GM19438 (cell line): Measurements from ENCODE around the gene AAMDC.
"Not testable (repeated sequence)": the region's sequence is repeated elsewhere in the genome, so short reads cannot be mapped to it uniquely, and the experiment has no call there.

ENCODE experiments used
- ATAC-seq: cut with Tn5 transposase; IDR thresholded peaks from one replicate; pipeline ENCODE4 v1.9.1; 2021; ENCODE audit warnings: low read depth; ENCODE audit not compliant: unreplicated experiment

AAMDC gene

DNA sequence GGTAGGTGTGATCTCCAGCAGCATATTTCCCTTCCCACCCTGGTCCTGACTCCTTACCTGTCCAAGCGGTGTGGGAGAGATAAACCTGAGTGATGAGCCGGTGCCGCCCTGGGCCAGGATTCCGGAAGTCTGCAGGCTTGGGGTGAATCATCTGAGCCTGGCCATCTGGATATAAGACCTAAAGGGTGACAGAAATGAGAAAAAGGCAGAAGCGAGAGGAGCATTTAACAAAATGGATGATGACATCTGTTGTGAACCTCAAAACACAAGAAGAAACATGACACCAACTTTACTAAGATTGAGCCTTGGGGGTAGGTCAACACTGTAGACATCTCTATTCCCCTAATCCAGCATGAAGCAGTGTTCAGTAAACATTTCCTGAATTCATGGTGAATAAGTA is 62.8 kb downstream of the AAMDC start:
- no peak for ATAC-seq

DNA sequence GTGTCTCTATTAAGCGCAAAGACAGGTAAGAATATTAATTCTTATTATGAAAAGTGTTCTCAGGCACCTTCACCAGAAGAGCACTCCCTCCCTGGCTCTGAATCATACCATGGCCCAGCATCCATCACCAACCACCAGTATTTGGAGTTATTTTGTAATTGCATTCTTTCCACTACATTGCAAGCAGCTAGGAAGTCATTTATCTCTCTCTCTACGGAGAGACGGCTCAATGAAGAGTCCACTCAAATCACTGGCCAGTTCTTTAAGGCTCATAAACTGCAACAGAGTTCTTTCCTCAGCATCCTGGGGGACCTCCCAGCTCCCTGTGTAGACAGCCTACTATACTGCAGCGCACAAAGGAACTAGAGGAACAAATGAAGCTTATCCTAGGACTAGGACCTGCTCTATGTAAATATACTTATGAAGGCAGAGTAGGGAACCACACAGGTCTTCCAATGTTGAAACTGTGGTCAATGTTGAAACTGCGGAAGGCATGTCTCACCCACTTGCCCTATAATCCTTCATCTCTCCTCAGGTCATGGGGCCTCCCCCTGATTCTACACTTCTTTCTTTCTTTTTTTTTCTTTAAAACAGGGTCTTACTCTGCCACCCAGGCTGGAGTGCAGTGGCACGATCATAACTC is 63.4 kb downstream of the AAMDC start:
- no peak for ATAC-seq

DNA sequence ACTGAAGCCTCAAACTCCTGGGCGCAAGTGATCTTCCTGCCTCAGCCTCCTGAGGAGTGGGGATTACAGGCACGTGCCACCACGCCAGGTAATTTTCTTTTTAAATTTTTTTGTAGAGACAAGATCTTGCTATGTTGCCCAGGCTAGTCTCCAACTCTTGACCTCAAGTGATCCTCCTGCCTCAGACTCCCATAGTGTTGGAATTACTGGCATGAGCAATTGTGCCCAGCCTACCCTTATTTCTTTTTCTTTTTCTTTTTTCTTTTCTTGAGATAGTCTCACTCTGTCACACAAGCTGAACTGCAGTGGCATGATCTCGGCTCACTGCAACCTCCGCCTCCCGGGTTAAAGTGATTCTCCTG is 63.9 kb downstream of the AAMDC start:
- ATAC-seq = no peak

DNA sequence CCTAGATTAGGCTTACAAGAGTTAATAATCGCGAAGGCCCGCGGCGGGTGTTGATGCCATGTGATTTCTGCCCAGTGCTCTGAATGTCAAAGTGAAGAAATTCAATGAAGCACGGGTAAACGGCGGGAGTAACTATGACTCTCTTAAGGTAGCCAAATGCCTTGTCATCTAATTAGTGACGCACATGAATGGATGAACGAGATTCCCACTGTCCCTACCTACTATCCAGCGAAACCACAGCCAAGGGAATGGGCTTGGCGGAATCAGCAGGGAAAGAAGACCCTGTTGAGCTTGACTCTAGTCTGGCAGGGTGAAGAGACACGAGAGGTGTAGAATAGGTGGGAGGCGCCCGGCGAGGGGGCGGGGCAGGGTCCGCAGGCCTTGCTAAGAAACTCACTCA is 65.5 kb downstream of the AAMDC start:
- no peak for ATAC-seq

DNA sequence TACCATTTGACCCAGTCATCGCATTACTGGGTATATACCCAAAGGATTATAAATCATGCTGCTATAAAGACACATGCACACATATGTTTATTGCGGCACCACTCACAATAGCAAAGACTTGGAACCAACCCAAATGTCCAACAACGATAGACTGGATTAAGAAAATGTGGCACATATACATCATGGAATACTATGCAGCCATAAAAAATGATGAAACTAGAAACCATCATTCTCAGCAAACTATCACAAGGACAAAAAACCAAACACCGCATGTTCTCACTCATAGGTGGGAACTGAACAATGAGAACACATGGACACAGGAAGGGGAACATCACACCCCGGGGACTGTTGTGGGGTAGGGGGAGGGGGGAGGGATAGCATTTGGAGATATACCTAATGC is 68.1 kb downstream of the AAMDC start:
- ATAC-seq = not testable (repeated sequence)

DNA sequence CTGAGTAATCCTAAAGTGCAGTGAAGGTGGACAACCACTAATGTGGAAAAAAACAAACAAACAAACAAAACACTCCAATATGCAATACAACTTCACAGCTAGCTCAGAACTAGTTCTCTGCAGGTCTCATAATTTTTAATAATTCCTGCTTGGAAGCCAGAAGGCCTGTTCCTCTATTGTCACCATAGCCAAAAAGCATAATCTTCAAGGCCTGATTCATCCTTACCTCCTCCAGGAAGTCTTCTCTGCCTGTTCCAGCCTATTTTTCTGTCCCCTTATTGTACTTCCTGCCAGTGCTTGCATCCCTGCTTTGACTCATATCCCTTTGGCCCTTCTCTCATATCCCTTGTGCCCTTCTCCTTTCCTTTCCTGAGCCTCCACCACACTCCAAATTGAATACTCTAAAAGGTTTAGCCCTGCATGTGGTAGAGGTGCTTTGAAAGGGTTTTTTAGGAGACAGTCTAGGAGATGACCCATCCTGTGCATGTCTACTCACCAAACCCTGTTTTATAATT is 69.2 kb downstream of the AAMDC start:
- not testable (repeated sequence) for ATAC-seq

DNA sequence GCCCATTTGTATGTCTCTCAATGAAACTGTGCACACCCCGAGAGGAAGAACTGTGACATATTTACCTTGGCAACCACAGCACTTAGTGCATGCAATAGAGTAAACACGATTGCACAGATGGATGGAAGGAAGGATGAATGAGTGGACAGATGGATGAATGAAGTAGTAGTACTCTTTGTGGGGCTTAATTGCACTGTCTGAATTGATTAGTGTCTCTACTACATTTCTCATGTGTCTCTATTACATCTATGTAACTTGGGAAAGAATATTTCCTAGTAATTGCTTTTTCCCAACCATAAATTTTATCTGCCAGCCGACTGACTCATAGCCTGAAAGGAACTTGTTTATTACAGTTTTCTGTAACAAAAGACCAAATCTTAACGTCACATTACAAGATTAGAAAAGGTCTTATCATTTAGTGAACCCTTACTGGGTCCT is 69.7 kb downstream of the AAMDC start:
- not testable (repeated sequence) for ATAC-seq

DNA sequence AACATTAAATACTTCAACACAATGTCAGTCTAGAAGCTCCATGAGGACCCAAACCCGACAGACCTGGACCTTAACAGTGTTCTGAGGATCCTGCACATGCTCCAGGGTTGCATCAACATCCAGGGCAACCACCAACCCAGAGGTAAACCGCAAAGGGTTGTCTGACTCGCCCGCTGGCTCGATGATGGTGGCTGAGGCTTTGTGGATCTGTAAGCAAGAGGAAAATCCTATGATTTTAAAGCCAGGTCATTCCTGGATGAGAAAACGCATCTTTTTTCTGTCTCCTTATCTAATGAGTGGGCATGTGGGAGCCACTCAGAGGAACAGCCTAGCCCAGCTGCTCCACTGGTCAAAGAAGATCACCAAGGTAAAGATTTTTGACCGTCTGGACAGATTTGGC is 70.3 kb downstream of the AAMDC start:
- ATAC-seq = not testable (repeated sequence)

DNA sequence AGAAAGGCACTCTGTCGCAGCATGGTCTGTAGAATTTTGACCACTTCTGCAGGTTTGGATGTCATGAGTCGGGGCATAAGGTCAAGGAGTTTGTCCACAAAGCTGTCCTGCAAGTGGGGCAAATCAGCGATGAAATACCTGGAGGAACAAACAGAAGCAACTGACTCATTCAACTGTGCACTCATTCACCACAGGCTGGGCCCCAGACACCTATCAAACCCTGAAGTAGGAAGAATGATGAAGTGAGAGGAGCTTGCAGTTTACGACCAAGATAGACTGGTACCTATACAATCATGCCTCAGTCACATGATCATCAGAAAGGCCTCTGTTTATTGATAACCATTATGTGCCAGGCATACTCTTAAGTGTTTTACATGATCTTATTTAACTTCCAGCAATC is 70.8 kb downstream of the AAMDC start:
- not testable (repeated sequence) for ATAC-seq

DNA sequence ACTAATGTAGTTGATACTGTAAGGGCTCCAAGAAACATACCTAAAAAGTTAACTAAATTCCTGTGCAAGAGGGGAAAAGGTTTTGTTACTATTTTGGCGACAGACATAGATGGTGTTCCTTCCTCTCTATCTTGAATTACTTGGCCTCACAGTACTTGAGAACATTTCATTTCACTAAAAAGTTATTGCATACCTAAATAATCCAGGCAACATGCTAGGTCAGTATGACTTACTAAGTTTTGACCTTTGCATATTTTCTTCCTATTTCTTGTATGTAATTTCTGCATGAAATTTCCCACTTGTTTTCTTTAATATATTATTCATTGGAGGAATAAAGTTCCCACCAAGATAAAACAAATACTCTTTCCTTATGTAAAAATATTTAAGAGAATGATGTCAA is 74.0 kb downstream of the AAMDC start:
- not testable (repeated sequence) for ATAC-seq

DNA sequence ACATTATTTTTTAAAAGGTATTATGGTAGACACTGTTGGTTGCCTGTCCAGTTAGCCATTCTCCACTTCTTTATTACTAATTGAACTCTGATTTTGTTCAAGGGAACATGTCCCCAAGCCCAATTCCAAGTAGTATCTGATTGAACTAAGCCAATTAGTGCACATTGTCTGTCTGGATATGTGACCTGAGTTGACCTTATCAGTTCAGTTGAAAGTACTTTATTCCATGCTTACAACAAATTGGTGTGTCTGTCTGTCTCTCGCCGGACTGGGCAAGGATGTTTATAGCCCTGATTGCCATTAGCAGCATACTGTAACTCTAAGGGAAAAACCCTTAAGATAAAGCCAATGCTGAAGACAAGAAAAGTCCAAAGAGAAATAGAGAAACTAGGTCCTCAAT is 87.9 kb downstream of the AAMDC start:
- no peak for ATAC-seq

DNA sequence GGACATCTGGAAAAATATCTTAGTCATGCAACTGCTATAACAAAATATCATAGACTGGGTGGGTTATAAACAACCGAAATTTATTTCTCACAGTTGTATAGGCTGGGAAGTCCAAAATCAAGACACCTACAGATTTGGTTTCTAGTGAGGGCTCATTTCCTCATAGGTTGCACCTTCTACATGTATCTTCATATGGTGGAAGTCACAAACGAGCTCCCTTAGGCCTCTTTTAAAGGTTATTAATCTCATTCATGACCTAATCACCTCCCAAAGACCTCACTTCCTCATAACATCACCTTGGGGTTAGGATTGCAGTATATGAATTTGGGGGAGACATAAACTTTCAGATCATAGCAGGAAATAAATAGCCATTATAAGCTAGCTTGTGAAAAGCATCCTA is 88.3 kb downstream of the AAMDC start:
- ATAC-seq = no peak

DNA sequence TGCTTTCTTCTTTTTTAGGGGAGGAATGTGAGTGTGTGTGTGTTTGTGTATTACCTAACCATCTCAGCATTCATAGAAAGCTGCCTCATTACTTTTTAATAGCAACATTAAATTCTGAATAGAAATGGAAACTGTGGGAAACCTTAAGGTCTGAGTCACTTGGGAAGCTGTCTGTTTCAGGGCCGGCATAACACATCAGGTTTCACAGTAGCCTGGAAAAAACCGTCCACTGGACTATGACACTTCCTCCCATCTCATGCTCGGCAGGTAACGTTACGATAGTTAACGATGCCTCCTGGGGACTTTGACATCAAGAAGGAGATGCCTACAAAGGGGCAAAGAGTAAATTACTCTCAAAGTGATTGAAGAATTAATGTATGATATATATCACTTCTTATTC is 89.9 kb downstream of the AAMDC start:
- not testable (repeated sequence) for ATAC-seq

DNA sequence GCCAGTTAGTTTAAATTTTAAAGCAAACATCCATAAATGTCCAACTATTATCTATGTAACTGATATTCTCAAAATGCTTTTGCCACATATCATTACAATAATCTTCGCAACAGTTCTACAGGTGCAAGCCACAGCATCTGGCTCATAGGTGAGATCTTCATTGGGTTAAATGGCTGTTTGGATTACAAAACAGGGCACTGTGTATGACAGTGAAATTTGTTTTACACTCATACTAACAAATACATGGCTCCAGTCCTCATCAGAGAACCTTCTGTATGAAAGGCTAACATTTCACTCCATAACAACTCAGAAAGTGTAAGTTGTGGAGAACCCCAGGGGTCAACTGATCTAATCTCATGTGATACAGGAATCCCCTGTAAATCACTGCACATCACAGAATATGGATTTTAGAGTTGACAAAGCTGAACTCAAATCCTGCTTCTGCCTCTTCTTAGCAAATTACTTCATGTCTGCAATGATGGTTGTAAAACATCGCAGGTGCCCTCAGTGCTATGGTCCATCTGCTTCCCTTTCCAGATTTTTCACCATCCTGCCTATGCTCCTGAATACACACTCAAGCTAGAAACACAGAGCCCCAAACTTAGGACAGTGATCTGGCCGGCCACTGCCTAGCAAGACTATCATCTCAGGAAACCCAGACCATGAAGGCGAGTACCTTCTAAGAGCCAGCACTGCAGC is 92.8 kb downstream of the AAMDC start:
- not testable (repeated sequence) for ATAC-seq

DNA sequence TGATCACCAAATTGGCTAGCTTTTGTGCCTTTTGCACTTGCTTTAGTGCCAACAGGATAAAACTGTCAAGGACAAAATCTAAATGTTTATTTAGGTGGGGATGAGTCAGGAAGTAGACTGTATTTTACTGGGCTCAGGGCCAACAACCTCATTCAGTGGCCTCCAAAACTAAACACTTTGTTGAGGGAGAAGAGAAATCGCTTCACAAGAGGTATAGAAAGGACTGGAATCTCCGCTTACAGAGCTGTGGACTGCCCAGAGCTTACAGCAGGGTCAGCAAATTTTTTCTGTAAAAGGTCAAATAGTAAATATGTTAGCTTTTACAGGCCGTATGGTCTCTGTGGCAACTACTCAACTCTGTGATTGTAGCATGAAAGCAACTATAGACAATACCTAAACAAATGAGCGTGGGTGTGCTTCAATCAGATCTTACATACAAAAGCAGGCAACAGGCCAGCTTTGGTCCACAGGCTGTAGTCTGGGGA is 93.4 kb downstream of the AAMDC start:
- ATAC-seq = not testable (repeated sequence)

DNA sequence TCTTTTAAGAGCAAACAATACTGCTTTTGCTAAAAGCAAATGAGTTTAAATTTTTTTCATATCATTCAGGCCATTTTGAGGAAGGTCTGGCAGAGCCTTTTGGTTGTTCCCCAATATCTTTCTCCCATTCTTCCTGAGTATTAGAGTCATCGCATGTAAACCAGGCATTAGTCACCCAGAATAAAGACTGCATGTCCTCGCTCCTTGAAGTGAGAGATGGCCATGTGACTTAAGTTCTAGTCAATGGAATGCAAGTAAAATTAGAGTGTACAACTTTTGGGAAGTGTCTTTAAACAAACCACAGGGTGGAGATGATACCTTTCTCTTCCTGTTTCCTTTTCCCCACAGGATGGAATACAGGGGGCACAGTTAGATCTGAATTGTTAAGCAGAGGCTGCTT is 96.8 kb downstream of the AAMDC start:
- not testable (repeated sequence) for ATAC-seq
